NT2/D1 (cell line): ENCODE data around the gene ADAMTS6.

Experiments
- SUZ12 ChIP-seq: IDR thresholded peaks from 2 replicates; pipeline ENCODE4 v1.6.1; 2011; ENCODE audit not compliant: insufficient read length, insufficient read depth; ENCODE audit errors: extremely low read depth
- YY1 ChIP-seq: IDR thresholded peaks from 2 replicates; pipeline ENCODE4 v1.6.1; 2011; ENCODE audit not compliant: insufficient read length, insufficient read depth

DNA sequence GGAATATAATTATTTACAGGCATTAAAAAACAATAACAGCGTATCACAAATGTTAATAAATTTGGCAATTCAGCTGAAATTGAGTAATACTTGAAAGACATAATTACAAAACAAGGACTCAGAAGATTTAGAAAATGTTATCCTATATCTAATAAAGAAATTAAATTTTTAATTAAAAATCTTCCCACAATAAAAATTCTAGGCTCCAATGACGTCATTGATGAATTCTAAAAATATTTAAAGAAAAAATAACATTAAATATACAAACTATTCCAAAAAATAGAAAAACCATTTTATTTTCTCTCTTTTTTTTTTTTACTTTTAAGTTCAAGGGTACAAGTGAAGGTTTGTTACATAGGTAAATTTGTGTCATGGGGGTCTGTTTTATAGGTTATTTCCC, 161.5 kb downstream of the ADAMTS6 start:
- TF ChIP-seq YY1 (no peak), SUZ12 (no peak)
